HepG2 (cell line): ENCODE results near the gene ZNF483. TPM values are rescaled to one million over a fixed set of nuclear protein-coding genes. Genes with fewer than 3 reads are reported as not detected.
A peak's percentile ranks its signal among the peaks of the same experiment; 100 is the strongest.

Experiments
- BRD4 ChIP-seq: sonication (generic); formaldehyde crosslinking; IDR thresholded peaks from 2 replicates; pipeline ENCODE4 v1.4.0; 2020; ENCODE audit warnings: missing genetic modification reagents
- CHCHD3 ChIP-seq: sonication (generic); formaldehyde crosslinking; IDR thresholded peaks from 2 replicates; pipeline ENCODE4 v1.8.0; 2022; ENCODE audit warnings: mild to moderate bottlenecking, missing genetic modification reagents, moderate library complexity
- DNMT1 ChIP-seq: sonication (generic); formaldehyde crosslinking; IDR thresholded peaks from 2 replicates; pipeline ENCODE4 v1.5.1; 2020; ENCODE audit warnings: mild to moderate bottlenecking, missing genetic modification reagents
- EZH2 ChIP-seq: conservative IDR thresholded peaks from 2 replicates; pipeline ENCODE4 v1.6.1; 2012; ENCODE audit warnings: mild to moderate bottlenecking, low read depth, low read length, moderate library complexity
- FOSL1 ChIP-seq: sonication (generic); formaldehyde crosslinking; IDR thresholded peaks from 2 replicates; pipeline ENCODE4 v1.9.0; 2021; ENCODE audit warnings: missing genetic modification reagents, borderline replicate concordance
- FOXK2 ChIP-seq: fragments of 450-650 bp; IDR thresholded peaks from 2 replicates; pipeline ENCODE4 v1.6.1; 2016
- HMG20A ChIP-seq: IDR thresholded peaks from 2 replicates; pipeline ENCODE4 v1.6.1; 2016; ENCODE audit warnings: borderline replicate concordance
- IKZF4 ChIP-seq: sonication (generic); formaldehyde crosslinking; IDR thresholded peaks from 2 replicates; pipeline ENCODE4 v1.5.1; 2020; ENCODE audit warnings: borderline replicate concordance, mild to moderate bottlenecking, low read depth, missing genetic modification reagents; ENCODE audit errors: not compliant biosample characterization
- KLF11 ChIP-seq: IDR thresholded peaks from 2 replicates; pipeline ENCODE4 v1.6.1; 2016; ENCODE audit warnings: missing compliant biosample characterization
- MZF1 ChIP-seq: sonication (generic); formaldehyde crosslinking; IDR thresholded peaks from 2 replicates; pipeline ENCODE4 v1.8.1; 2023; ENCODE audit warnings: mild to moderate bottlenecking, missing genetic modification reagents, borderline replicate concordance
- PHF20 ChIP-seq: sonication (generic); formaldehyde crosslinking; IDR thresholded peaks from 2 replicates; pipeline ENCODE4 v1.5.0; 2020; ENCODE audit warnings: mild to moderate bottlenecking, missing genetic modification reagents
- POLR2AphosphoS5 ChIP-seq: IDR thresholded peaks from 2 replicates; pipeline ENCODE4 v1.6.1; 2012; ENCODE audit warnings: low read depth, low read length
- RBAK ChIP-seq: sonication (generic); formaldehyde crosslinking; IDR thresholded peaks from 2 replicates; pipeline ENCODE4 v1.5.1; 2020; ENCODE audit warnings: mild to moderate bottlenecking, missing genetic modification reagents
- RBM39 ChIP-seq: fragments of 200-400 bp; formaldehyde crosslinking; IDR thresholded peaks from one replicate; pipeline ENCODE4 v1.6.1; 2018; ENCODE audit warnings: antibody characterized with exemption, mild to moderate bottlenecking, low read depth, low read length; ENCODE audit not compliant: poor library complexity, severe bottlenecking
- RFXANK ChIP-seq: IDR thresholded peaks from 2 replicates; pipeline ENCODE4 v1.6.1; 2016
- TEAD3 ChIP-seq: optimal IDR thresholded peaks from 2 replicates; pipeline ENCODE3; 2016; ENCODE audit warnings: borderline replicate concordance
- ZNF230 ChIP-seq: sonication (generic); formaldehyde crosslinking; IDR thresholded peaks from 2 replicates; pipeline ENCODE4 v1.4.0; 2020; ENCODE audit warnings: mild to moderate bottlenecking, missing genetic modification reagents
- ZNF605 ChIP-seq: sonication (generic); formaldehyde crosslinking; IDR thresholded peaks from 2 replicates; pipeline ENCODE4 v1.8.0; 2022; ENCODE audit warnings: mild to moderate bottlenecking, missing genetic modification reagents
- ZNF777 ChIP-seq: sonication (generic); formaldehyde crosslinking; IDR thresholded peaks from 2 replicates; pipeline ENCODE4 v1.4.0; 2020; ENCODE audit warnings: missing genetic modification reagents
- ZNF879 ChIP-seq: sonication (generic); formaldehyde crosslinking; IDR thresholded peaks from 2 replicates; pipeline ENCODE4 v1.8.1; 2023; ENCODE audit warnings: missing genetic modification reagents
- polyA plus RNA-seq, 8 experiments: library from polyadenylated mRNA; depleted of rRNA in 3 of 8; stranded (reverse) in 7 of 8; unstranded in 1 of 8; fragments of >200 nt; fragmentation: Illumina TruSeq in 4 of 8; extraction: Trizol in 4 of 8; gene quantifications; 2 replicates each; pipeline versions ENCODE4 v1.2.1 to v1.2.3, GENCODE V29; 2011 to 2016; ENCODE audit warnings: low read depth in 4 of 8, missing spikeins in 1 of 8, mixed read lengths in 1 of 8; ENCODE audit not compliant: insufficient read depth in 1 of 8
- total RNA-seq, 5 experiments: library from RNA; depleted of rRNA; stranded (reverse); fragments of >200 nt; fragmentation: Illumina TruSeq; extraction: Trizol; gene quantifications; 2 replicates each; pipeline ENCODE4 v1.2.3, GENCODE V29; 2016; ENCODE audit warnings: low read depth in 1 of 5
- TF ChIP-seq, protein P1 (sequence below): sonication (generic); formaldehyde crosslinking; IDR thresholded peaks from 2 replicates; pipeline ENCODE4 v1.8.1; 2023; ENCODE audit warnings: mild to moderate bottlenecking, moderate library complexity, missing genetic modification reagents
- TF ChIP-seq, protein P2 (sequence below): sonication (generic); formaldehyde crosslinking; IDR thresholded peaks from 2 replicates; pipeline ENCODE4 v1.4.0; 2020; ENCODE audit warnings: mild to moderate bottlenecking, missing genetic modification reagents
- TF ChIP-seq, protein P3 (sequence below): IDR thresholded peaks from 2 replicates; pipeline ENCODE4 v1.6.1; 2016; ENCODE audit warnings: missing genetic modification reagents, missing compliant biosample characterization
- TF ChIP-seq, protein P4 (sequence below): sonication (generic); formaldehyde crosslinking; IDR thresholded peaks from 2 replicates; pipeline ENCODE4 v1.5.0; 2020; ENCODE audit warnings: mild to moderate bottlenecking, missing genetic modification reagents
- TF ChIP-seq, protein P5 (sequence below): sonication (generic); formaldehyde crosslinking; IDR thresholded peaks from 2 replicates; pipeline ENCODE4 v1.9.0; 2021; ENCODE audit warnings: missing genetic modification reagents, borderline replicate concordance

The ZNF483 gene
- total and polyA plus RNA-seq, 2 of the 13 experiments (the other 11 are each of a cell fraction or from before 2014, with no cell fraction given), result 2.0 to 9.5 TPM

DNA sequence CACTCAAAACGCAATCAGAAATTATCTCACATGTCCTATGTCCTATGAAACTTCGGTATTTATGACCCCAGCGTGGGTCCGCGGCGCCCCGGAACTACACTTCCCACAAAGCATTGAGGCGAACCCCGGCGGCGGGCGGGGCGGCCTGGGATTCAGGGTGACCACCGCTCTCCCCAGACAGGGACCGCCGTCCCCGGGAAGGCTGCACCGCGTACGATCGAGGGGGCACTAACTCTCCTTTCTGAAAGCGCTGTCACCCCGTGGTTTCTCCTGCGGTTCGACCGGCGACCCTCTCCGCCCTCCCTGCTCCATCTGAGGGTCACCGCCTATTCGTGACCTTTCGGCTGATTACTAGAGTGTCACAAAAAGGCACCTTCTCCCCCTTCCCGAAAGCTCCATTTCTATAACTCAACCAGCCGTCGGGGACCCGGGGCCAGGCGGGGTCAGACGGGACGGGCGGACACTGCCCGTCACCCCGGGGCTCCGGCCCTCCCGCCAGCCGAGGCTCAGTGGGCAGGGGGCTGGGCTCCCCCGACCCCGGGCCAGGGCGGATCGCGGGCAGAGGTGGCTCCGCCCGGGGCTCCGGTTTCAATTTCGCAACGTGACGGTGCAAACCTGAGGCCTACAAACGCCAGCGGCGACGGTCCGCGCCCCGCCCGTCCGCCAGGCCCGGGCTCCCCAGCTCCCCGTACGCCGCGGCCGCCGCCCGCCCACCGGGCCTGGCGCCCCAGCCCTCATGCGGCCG lies 42.1 kb upstream of the ZNF483 start (continued):
- TF ChIP-seq, protein P1, sequence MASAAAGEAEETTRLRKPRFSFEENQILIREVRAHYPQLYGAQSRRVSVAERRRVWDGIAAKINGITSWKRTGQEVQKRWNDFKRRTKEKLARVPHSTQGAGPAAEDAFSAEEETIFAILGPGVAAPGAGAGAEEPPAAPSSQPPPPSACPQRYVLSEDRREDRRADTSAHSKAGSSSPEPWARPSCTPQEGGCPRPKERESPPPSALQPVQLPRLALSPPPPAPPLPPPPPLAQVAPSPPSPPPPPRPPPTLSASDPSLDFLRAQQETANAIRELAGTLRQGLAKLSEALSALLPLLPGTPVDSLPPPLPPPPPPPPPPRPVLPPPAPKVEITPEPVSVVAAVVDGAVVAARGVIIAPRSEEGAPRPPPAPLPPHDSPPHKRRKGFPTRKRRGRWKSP (CRISPR knock-in tag), result peak; percentile 67; the same call in 1 of the 2 replicates
- TF ChIP-seq ZNF605, result peak; percentile 44; the same call in 1 of the 2 replicates
- TF ChIP-seq, protein P2, sequence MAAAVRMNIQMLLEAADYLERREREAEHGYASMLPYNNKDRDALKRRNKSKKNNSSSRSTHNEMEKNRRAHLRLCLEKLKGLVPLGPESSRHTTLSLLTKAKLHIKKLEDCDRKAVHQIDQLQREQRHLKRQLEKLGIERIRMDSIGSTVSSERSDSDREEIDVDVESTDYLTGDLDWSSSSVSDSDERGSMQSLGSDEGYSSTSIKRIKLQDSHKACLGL (CRISPR knock-in tag), result no peak
- no peak for TF ChIP-seq EZH2
- TF ChIP-seq, protein P3, sequence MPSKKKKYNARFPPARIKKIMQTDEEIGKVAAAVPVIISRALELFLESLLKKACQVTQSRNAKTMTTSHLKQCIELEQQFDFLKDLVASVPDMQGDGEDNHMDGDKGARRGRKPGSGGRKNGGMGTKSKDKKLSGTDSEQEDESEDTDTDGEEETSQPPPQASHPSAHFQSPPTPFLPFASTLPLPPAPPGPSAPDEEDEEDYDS, result no peak
- no peak for TF ChIP-seq HMG20A (CRISPR knock-in tag)
- TF ChIP-seq, protein P4, sequence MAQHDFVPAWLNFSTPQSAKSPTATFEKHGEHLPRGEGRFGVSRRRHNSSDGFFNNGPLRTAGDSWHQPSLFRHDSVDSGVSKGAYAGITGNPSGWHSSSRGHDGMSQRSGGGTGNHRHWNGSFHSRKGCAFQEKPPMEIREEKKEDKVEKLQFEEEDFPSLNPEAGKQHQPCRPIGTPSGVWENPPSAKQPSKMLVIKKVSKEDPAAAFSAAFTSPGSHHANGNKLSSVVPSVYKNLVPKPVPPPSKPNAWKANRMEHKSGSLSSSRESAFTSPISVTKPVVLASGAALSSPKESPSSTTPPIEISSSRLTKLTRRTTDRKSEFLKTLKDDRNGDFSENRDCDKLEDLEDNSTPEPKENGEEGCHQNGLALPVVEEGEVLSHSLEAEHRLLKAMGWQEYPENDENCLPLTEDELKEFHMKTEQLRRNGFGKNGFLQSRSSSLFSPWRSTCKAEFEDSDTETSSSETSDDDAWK (CRISPR knock-in tag), result no peak
- no peak for TF ChIP-seq FOSL1 (CRISPR knock-in tag)
- TF ChIP-seq FOXK2, result no peak
- TF ChIP-seq PHF20 (CRISPR knock-in tag), result no peak
- TF ChIP-seq MZF1, result no peak
- TF ChIP-seq, protein P5, sequence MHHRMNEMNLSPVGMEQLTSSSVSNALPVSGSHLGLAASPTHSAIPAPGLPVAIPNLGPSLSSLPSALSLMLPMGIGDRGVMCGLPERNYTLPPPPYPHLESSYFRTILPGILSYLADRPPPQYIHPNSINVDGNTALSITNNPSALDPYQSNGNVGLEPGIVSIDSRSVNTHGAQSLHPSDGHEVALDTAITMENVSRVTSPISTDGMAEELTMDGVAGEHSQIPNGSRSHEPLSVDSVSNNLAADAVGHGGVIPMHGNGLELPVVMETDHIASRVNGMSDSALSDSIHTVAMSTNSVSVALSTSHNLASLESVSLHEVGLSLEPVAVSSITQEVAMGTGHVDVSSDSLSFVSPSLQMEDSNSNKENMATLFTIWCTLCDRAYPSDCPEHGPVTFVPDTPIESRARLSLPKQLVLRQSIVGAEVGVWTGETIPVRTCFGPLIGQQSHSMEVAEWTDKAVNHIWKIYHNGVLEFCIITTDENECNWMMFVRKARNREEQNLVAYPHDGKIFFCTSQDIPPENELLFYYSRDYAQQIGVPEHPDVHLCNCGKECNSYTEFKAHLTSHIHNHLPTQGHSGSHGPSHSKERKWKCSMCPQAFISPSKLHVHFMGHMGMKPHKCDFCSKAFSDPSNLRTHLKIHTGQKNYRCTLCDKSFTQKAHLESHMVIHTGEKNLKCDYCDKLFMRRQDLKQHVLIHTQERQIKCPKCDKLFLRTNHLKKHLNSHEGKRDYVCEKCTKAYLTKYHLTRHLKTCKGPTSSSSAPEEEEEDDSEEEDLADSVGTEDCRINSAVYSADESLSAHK, result no peak
- peak; percentile 97 for TF ChIP-seq ZNF777
- no peak for TF ChIP-seq RBM39
- no peak for TF ChIP-seq ZNF230 (CRISPR knock-in tag)
- TF ChIP-seq BRD4 (CRISPR knock-in tag), result peak; percentile 55; the same call in 1 of the 2 replicates
- TF ChIP-seq ZNF879 (CRISPR knock-in tag), result no peak
- no peak for TF ChIP-seq TEAD3 (CRISPR knock-in tag)
- TF ChIP-seq DNMT1 (CRISPR knock-in tag), result no peak
- TF ChIP-seq POLR2AphosphoS5, result peak; percentile 51; the same call in 1 of the 2 replicates
- no peak for TF ChIP-seq KLF11 (CRISPR knock-in tag)
- no peak for TF ChIP-seq IKZF4 (CRISPR knock-in tag)
- no peak for TF ChIP-seq RBAK (CRISPR knock-in tag)
- 0 out of 2 replicates have a peak, but pooled peaks have one; percentile 25 for TF ChIP-seq CHCHD3 (CRISPR knock-in tag)
- no peak for TF ChIP-seq RFXANK (CRISPR knock-in tag)
